GM18505 (cell line): ENCODE data around the gene YWHAB.
A peak's percentile ranks its signal among the peaks of the same experiment; 100 is the strongest.

ENCODE experiments used
- ATAC-seq: cut with Tn5 transposase; IDR thresholded peaks from one replicate; pipeline ENCODE4 v1.9.1; 2021; ENCODE audit not compliant: unreplicated experiment
- POLR2A ChIP-seq: IDR thresholded peaks from 4 replicates; pipeline ENCODE4 v1.6.1; 2011; ENCODE audit warnings: borderline replicate concordance; ENCODE audit not compliant: insufficient read depth, insufficient read length; ENCODE audit errors: extremely low read depth

The YWHAB gene

GRCh38 chr20:44938637-44939036, 53.1 kb downstream of the YWHAB start:
- ATAC-seq, result no peak

DNA sequence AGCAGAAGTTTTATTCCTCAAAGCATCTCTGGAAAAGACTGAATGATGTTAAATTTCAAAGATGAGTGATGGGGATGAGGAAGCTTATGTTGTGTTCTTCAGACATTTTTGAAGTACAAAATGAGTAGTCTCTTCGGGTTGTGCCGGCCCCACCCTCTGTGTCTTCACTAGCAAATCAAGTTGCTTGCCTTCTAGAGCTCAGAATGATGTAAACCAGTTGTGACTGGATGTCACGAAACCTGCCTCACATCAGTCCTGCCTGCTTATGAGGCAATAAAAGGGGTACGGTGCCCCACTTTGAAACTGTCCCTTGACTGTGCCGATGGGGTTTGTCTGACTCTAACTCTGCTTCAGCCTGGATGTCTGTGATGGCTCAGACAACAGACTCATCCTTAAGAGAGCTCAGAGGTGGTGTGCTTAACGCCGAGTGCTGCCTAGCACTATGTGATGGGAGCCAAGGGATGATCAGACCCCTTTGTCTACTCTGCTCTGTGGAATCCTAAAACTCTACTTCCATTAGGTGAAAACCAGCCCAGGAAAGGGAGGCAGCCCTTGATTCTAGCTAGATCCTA, 55.7 kb downstream of the YWHAB start:
- peak; percentile 20 for TF ChIP-seq POLR2A
- ATAC-seq, result no peak

More at GRCh38 chr20:44938637-44939036, 53.1 kb downstream of the YWHAB start:
- no peak for TF ChIP-seq POLR2A

DNA sequence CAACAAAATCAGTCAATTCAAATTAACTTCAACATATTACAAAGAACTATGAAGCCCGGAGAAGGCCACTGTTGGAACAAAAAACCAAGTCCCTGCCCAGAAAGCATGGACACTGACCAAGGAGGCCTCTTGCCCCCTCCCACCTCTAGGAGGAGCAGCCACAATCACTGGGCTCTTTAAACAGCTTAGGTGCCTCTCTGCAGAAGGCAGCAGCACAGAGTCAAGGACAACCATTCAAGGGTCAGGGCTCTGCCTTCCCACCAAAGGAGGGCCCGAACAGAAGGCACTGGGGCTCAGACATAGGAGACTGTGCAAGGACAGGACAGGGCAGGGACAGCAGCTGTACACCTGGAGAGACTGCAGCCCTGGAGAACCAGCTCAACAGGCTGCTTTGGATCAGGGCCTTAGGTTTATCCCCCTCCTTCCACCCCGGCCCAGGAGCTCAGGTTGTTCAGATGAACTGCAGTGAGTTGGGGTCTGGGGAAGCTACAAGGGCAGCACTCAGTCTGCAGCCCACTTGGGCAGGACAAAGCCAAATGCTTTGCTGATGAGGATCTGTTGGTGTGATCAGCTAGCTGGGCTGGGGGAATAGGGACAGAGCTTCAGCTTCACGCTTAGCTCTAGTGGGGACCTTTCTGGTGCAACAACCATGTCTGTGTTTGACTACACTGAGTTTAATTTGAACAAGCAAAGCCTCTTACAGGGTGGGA, 56.9 kb downstream of the YWHAB start:
- no peak for TF ChIP-seq POLR2A
- no peak for ATAC-seq

- no peak for TF ChIP-seq POLR2A
- no peak for ATAC-seq
These were observed 58.3 kb downstream of the YWHAB start for GRCh38 chr20:44943828-44944227.

DNA sequence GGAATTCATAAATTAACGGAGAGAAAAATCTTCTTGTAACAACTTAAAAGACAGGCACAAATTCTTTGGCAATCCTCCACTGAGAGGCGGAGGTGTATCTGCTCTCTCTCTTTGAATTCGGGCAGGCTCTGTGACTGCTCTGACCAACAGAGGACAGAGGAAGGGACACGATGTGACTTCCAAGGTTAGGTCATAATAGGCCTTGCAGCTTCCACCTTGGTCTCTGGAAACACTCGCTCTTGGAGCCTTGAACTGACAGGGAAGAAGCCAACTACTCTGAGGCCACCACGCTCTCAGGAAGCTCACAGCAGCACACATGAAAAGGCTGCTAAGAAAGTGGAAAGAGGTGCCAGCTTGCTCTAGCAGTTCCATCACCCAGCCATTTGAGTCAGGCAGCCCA, 59.8 kb downstream of the YWHAB start:
- TF ChIP-seq POLR2A, result no peak

DNA sequence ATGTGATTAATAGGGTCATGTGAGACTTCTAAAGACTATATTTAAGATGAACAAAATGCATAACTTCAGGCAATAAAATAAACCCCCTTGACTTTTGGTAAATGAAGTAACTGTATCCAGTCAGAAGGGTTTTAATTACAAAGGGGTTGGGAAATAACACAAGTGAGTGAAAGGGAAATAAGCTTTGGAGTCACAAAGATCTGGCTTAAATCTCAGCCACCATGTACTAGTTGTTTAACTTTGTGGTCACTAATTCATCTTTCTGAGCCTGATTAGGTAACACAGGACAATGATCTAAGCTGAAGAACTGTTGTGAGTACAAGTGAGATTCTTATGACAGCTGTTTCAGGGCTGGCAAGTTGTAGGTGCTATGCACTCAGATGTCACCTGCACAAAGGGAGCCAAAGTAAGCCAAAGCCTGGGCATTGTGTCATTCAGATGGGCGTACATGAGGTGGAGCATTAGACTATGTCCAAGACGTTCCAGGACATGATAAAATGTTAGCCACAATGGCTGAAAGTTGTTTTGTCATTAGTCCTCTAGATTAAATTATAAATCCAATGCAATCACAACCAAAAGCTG, 60.9 kb downstream of the YWHAB start:
- TF ChIP-seq POLR2A, result no peak
- ATAC-seq, result no peak

More for the DNA sequence above, 59.8 kb downstream of the YWHAB start:
- ATAC-seq, result no peak

GRCh38 chr20:44948107-44948506, 62.6 kb downstream of the YWHAB start:
- no peak for ATAC-seq
- no peak for TF ChIP-seq POLR2A

GRCh38 chr20:44948513-44948912, 63.0 kb downstream of the YWHAB start:
- TF ChIP-seq POLR2A, result no peak
- ATAC-seq, result no peak

DNA sequence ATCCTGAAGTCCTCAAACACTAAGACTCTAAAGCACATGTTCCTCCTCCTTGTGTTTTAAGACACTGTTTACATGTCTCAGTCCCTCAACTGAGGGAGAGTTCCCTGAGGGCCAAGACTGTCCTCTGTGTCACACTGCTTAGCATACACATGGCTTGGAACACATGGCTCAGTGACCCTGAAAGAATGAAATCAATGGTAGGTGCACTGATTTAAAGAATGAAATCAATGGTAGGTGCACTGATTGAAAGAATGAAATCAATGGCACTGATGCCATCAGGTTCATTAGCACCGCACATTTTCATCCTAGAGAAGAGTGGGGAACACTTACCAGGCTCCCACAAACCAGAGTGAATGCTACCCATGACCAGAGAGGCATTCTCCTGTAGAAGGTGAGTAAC, 64.9 kb downstream of the YWHAB start:
- no peak for ATAC-seq
- no peak for TF ChIP-seq POLR2A

GRCh38 chr20:44952731-44953130, 67.2 kb downstream of the YWHAB start:
- TF ChIP-seq POLR2A, result no peak

DNA sequence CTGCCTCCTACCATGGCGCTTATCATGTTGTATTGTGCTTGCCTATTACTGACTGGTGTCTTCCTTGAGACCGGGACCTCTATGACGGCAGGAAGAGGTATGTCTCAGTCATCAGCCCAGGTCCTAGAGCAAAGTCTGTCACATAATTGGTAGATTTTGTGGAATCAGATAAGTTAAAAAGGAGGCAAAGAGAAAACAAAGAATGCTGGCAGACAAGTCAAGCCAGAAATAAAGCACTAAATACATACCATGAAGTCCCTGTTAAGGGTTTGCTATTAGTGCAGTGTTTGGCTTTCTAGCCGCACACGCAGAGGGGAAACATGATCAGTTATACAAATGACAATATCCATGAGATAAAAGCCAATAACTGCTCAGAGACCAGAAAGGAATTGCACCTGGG, 68.7 kb downstream of the YWHAB start:
- TF ChIP-seq POLR2A, result no peak
- no peak for ATAC-seq

More at GRCh38 chr20:44952731-44953130, 67.2 kb downstream of the YWHAB start:
- no peak for ATAC-seq

- no peak for ATAC-seq
These were observed 69.8 kb downstream of the YWHAB start for GRCh38 chr20:44955270-44955669.

GRCh38 chr20:44956410-44956809, 70.9 kb downstream of the YWHAB start:
- no peak for TF ChIP-seq POLR2A
- no peak for ATAC-seq

More at GRCh38 chr20:44955270-44955669, 69.8 kb downstream of the YWHAB start:
- no peak for TF ChIP-seq POLR2A
